PC-3 (cell line): ENCODE measurements around the gene LY86. TPM values are rescaled to one million over a fixed set of nuclear protein-coding genes. Genes with fewer than 3 reads are reported as not detected.

Experiments used
- ATAC-seq: fragments of 200-7000 bp; cut with Tn5 transposase; 2 replicates; pipeline ENCODE4 v1.9.1; 2020; ENCODE audit warnings: mild to moderate bottlenecking, moderate library complexity
- Bru-seq: library from RNA; stranded (reverse); fragments of 400-500 nt; gene quantifications from one replicate; lab custom pipeline; 2021; lab: Mats Ljungman, UMichigan
- BruChase-seq, 2 experiments: library from RNA; stranded (reverse); fragments of 400-500 nt; gene quantifications; one replicate each; lab custom pipeline; 2021; lab: Mats Ljungman, UMichigan
- BruUV-seq: library from RNA; stranded (reverse); fragments of 400-500 nt; replicated peaks from 2 replicates; lab custom pipeline; 2021; lab: Mats Ljungman, UMichigan
- CTCF ChIA-PET: fragments of 300-600 bp; sonication (Branson Sonifier 250); formaldehyde crosslinking; loops from one replicate; lab custom pipeline; 2022; ENCODE audit warnings: antibody characterized with exemption; lab: Charles Lee
- POLR2A ChIA-PET: fragments of 300-600 bp; sonication (Branson Sonifier 250); formaldehyde crosslinking; loops from one replicate; lab custom pipeline; 2022; ENCODE audit warnings: antibody characterized with exemption; ENCODE audit not compliant: unreplicated experiment; lab: Charles Lee
- DNase-seq: peaks from one replicate; pipeline ENCODE4 v3.0.0-alpha.2; 2015
- H2AFZ ChIP-seq: fragments of 300-600 bp; sonication (generic); 2 replicates; pipeline ENCODE4 v1.6.0; 2016; ENCODE audit warnings: antibody characterized with exemption, low read length
- H3F3A ChIP-seq: fragments of 300-600 bp; sonication (generic); one replicate; pipeline ENCODE4 v1.6.0; 2017; ENCODE audit warnings: antibody characterized with exemption, low read length, control low read depth, mild to moderate bottlenecking; ENCODE audit not compliant: unreplicated experiment
- H3K27ac ChIP-seq: fragments of 300-600 bp; sonication (generic); 2 replicates; pipeline ENCODE4 v1.5.1; 2016; ENCODE audit warnings: mild to moderate bottlenecking, low read length
- H3K27me3 ChIP-seq: fragments of 300-600 bp; sonication (generic); 2 replicates; pipeline ENCODE4 v1.6.1; 2016; ENCODE audit warnings: low read length, mixed read lengths
- H3K36me3 ChIP-seq: fragments of 300-600 bp; sonication (generic); 2 replicates; pipeline ENCODE4 v1.6.1; 2016; ENCODE audit warnings: low read depth, mixed run types, low read length, mixed read lengths
- H3K4me1 ChIP-seq: fragments of 300-600 bp; sonication (generic); 2 replicates; pipeline ENCODE4 v1.5.1; 2016; ENCODE audit warnings: low read length; ENCODE audit not compliant: insufficient read depth
- H3K4me2 ChIP-seq: fragments of 300-600 bp; sonication (generic); 2 replicates; pipeline ENCODE4 v1.6.0; 2016; ENCODE audit warnings: low read length
- H3K4me3 ChIP-seq: fragments of 300-600 bp; sonication (generic); 2 replicates; pipeline ENCODE4 v1.5.1; 2016; ENCODE audit warnings: mild to moderate bottlenecking, low read length, mixed read lengths
- H3K79me2 ChIP-seq: fragments of 300-600 bp; sonication (generic); 2 replicates; pipeline ENCODE4 v1.6.1; 2017; ENCODE audit warnings: low read length, mixed read lengths
- H3K9ac ChIP-seq: fragments of 300-600 bp; sonication (generic); 2 replicates; pipeline ENCODE4 v1.6.0; 2016; ENCODE audit warnings: mild to moderate bottlenecking, low read length
- H3K9me2 ChIP-seq: fragments of 300-600 bp; sonication (generic); replicated peaks from 2 replicates; pipeline ENCODE4 v1.6.1; 2016; ENCODE audit warnings: mixed run types, low read length, mixed read lengths
- H3K9me3 ChIP-seq: fragments of 300-600 bp; sonication (generic); 2 replicates; pipeline ENCODE4 v1.6.1; 2016; ENCODE audit warnings: low read length, mixed read lengths
- H4K20me1 ChIP-seq: fragments of 300-600 bp; sonication (generic); 2 replicates; pipeline ENCODE4 v1.6.1; 2016; ENCODE audit warnings: low read length, mixed read lengths
- CTCF ChIP-seq: fragments of 300-600 bp; sonication (generic); conservative IDR thresholded peaks from 2 replicates; pipeline ENCODE4 v1.5.1; 2017; ENCODE audit warnings: antibody characterized with exemption, low read depth, mild to moderate bottlenecking, low read length
- EZH2 ChIP-seq: fragments of 300-600 bp; sonication (generic); IDR thresholded peaks from one replicate; pipeline ENCODE4 v1.6.1; 2017; ENCODE audit warnings: antibody characterized with exemption, mild to moderate bottlenecking, low read length; ENCODE audit not compliant: unreplicated experiment
- EZH2phosphoT487 ChIP-seq: fragments of 300-600 bp; sonication (generic); IDR thresholded peaks from 2 replicates; pipeline ENCODE4 v1.6.1; 2018; ENCODE audit warnings: mild to moderate bottlenecking, antibody characterized with exemption, low read length, borderline replicate concordance
- intact Hi-C: fragments of 100-400 bp; cut with micrococcal nuclease; formaldehyde crosslinking; loops from 2 replicates; pipeline ENCODE4 v1.9.0; 2023
- long read RNA-seq: library from polyadenylated mRNA; unstranded; transcript quantifications from one replicate; pipeline ENCODE4 v2.0.0, GENCODE V29; 2021; ENCODE audit not compliant: unreplicated experiment
- total RNA-seq: library from RNA; depleted of rRNA; stranded (reverse); fragments of >200 nt; gene quantifications from 2 replicates; pipeline ENCODE4 v1.2.3, GENCODE V29; 2014; rRNA removed

Gene LY86
- total RNA-seq (not detected in 2 replicates), Bru-seq, nascent RNA (not detected), BruChase-seq, experiment 1, labeled RNA remaining after a 6-hour chase (not detected), BruChase-seq, experiment 2, labeled RNA remaining after a 2-hour chase (not detected)
- long read RNA-seq = 0 reads

GRCh38 chr6:6588064-6588923, at the start of gene LY86:
TSS of gene LY86 (plus strand) at chr6:6588720. CDS start at chr6:6588735, 15 bp downstream.
- no peak for ATAC-seq
- Histone ChIP-seq H3K4me1 (no peaks in the 10 kb centered on the region), H3K9me2 (no peaks in the 10 kb centered on the region), H3K9me3 (no peaks in the 10 kb centered on the region), H3K79me2 (no peaks in the 10 kb centered on the region), H3K4me2 (no peak within 1 kb of the TSS), H4K20me1 (no peaks in the 10 kb centered on the region), H3K36me3 (no peaks in the 10 kb centered on the region), H3K27ac (no peak within 1 kb of the TSS), H2AFZ (no peak within 1 kb of the TSS), H3K4me3 (no peak within 1 kb of the TSS), H3F3A (no peaks in the 10 kb centered on the region), H3K9ac (no peak within 1 kb of the TSS), H3K27me3 (peaks cover 54% of the 10 kb centered on the region)
- DNase-seq = no peak
- intact Hi-C loops = no loop called here
- BruUV-seq = no TSS peak
- TF ChIP-seq CTCF (no peak), EZH2 (no peak), EZH2phosphoT487 (no peak)
- CTCF ChIA-PET = no interaction called here
- POLR2A ChIA-PET = no interaction called here

DNA sequence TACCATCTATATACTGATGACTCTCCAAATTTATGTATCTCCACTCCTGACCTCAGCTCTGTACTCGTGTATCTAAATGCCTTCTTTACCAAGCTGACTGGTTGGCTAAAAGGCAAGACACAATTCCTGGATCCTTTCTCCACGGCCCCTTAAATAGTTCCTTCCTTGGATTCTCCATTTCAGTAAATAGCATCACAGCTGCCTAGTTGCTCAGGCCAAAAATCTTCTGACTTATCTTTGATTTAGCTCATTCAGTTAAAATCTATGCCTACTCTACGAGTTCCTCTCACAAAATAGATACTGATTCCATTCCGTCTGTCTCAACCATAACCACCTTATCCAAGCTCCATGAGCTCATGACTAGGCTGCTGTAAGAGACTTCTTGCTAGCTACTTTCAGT, 49.5 kb upstream of the LY86 start:
- ChIA-PET CTCF (no interaction called here), POLR2A (no interaction called here)
- H2AFZ ChIP-seq = no peak overlapping the region
- no peaks in the 10 kb centered on the region for H4K20me1 ChIP-seq
- H3K9me2 ChIP-seq = no peaks in the 10 kb centered on the region
- intact Hi-C loops = no loop called here
- H3K36me3 ChIP-seq = no peaks in the 10 kb centered on the region
- ATAC-seq (no peak), DNase-seq (no peak)
- no peaks in the 10 kb centered on the region for H3F3A ChIP-seq
- no peaks in the 10 kb centered on the region for H3K4me1 ChIP-seq
- H3K9me3 ChIP-seq = no peaks in the 10 kb centered on the region
- no peak overlapping the region for H3K4me2 ChIP-seq
- BruUV-seq = no TSS peak
- TF ChIP-seq CTCF (no peak), EZH2phosphoT487 (no peak), EZH2 (no peak)
- H3K27me3 ChIP-seq = peaks cover 47% of the 10 kb centered on the region
- H3K4me3 ChIP-seq = no peak overlapping the region
- H3K27ac ChIP-seq = no peak overlapping the region
- no peaks in the 10 kb centered on the region for H3K79me2 ChIP-seq
- H3K9ac ChIP-seq = no peak overlapping the region

DNA sequence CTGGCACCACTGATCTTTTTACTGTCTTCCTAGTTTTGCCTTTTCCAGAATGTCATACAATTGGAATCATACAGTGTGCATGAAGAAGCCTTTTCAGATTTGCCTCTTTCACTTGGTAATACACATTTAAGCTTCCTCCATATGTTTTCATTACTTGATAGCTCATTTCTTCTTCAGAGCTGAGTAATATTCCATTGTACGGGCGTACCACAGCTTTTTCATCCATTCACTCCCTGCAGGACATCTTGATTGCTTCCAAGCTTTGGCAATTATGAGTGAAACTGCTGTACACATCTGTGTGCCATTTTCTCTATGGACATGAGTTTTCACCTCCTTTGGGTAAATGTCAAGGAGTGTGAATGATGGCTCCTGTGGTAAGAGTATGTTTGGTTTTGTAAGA, 46.2 kb upstream of the LY86 start:
- Histone ChIP-seq H3K9me3 (no peaks in the 10 kb centered on the region), H3K36me3 (no peaks in the 10 kb centered on the region), H3K9me2 (no peaks in the 10 kb centered on the region), H3K27ac (no peak overlapping the region), H2AFZ (no peak overlapping the region), H3K4me1 (0 out of 2 replicates have a peak, but pooled peaks cover 8% of the 10 kb centered on the region), H3K4me2 (no peak overlapping the region), H3K79me2 (no peaks in the 10 kb centered on the region), H3K27me3 (peaks cover 49% of the 10 kb centered on the region), H3K4me3 (no peak overlapping the region), H3K9ac (no peak overlapping the region), H4K20me1 (no peaks in the 10 kb centered on the region), H3F3A (no peaks in the 10 kb centered on the region)
- ChIA-PET POLR2A (no interaction called here), CTCF (no interaction called here)
- DNase-seq = no peak
- ATAC-seq = no peak
- TF ChIP-seq CTCF (no peak), EZH2phosphoT487 (no peak), EZH2 (no peak)
- intact Hi-C loops = no loop called here
- no TSS peak for BruUV-seq
